ENCODE results near the gene VSX1.

The VSX1 gene

GRCh38 chr20:25030007-25030648 lies 51.8 kb downstream of the VSX1 start:
- H3K9me3 ChIP-seq (ENCODE audit: control insufficient read depth, low read length): no peaks in the 10 kb centered on the region
- no peak overlapping the region for H3K9ac ChIP-seq (ENCODE audit: low read length)
- peaks cover 29% of the 10 kb centered on the region for H3K4me1 ChIP-seq (ENCODE audit: control insufficient read depth, insufficient read depth, low read length)
- no peaks in the 10 kb centered on the region for H3K36me3 ChIP-seq (ENCODE audit: control insufficient read depth, insufficient read depth, low read length)
- no peaks in the 10 kb centered on the region for H3K27me3 ChIP-seq (ENCODE audit: control insufficient read depth, insufficient read depth, low read length)
- H3K4me3 ChIP-seq (ENCODE audit: low read length): no peak overlapping the region

DNA sequence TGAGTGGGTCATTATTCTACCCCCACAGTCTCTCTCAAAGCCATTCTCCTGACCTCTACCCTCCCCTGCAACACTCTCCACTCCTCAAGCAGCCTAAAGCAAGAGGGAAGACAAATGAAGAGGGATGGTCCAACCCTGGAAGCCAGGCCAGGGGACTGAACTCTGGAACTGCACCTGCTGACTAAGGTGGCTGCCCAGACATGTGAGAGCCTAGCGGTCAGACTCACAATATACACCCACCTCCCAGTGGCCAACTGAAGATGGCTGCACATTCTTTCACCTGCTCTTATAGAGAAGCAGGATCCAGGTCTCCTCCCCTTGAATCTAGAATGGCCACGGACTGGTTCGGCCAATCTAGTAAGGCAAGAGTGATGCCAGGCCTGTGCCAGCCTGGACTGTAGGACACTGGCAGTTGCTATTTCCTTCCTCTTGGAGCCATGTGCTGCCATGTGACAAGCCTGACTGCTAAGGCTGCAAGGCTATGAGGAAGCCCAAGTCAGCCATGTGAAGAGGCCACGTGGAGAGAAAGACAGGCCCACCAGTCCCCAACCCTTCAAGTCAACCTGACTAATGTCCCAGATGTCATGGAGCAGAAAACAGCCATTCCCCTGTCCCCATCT lies 55.8 kb downstream of the VSX1 start:
- Histone ChIP-seq H3K9me3 (ENCODE audit: control insufficient read depth, low read length) (no peaks in the 10 kb centered on the region), H3K27me3 (ENCODE audit: control insufficient read depth, insufficient read depth, low read length) (no peaks in the 10 kb centered on the region), H3K4me3 (ENCODE audit: low read length) (no peak overlapping the region), H3K9ac (ENCODE audit: low read length) (no peak overlapping the region), H3K36me3 (ENCODE audit: control insufficient read depth, insufficient read depth, low read length) (no peaks in the 10 kb centered on the region), H3K4me1 (ENCODE audit: control insufficient read depth, insufficient read depth, low read length) (peaks cover 21% of the 10 kb centered on the region)

Measured in mucosa of stomach (tissue), 1 donor.